ENCODE data around the gene VSIG10. TPM values are rescaled to one million over a fixed set of nuclear protein-coding genes. Genes with fewer than 3 reads are reported as not detected.

VSIG10 gene
- total RNA-seq, 1 donor from 2014 or later: 45.1 TPM

DNA sequence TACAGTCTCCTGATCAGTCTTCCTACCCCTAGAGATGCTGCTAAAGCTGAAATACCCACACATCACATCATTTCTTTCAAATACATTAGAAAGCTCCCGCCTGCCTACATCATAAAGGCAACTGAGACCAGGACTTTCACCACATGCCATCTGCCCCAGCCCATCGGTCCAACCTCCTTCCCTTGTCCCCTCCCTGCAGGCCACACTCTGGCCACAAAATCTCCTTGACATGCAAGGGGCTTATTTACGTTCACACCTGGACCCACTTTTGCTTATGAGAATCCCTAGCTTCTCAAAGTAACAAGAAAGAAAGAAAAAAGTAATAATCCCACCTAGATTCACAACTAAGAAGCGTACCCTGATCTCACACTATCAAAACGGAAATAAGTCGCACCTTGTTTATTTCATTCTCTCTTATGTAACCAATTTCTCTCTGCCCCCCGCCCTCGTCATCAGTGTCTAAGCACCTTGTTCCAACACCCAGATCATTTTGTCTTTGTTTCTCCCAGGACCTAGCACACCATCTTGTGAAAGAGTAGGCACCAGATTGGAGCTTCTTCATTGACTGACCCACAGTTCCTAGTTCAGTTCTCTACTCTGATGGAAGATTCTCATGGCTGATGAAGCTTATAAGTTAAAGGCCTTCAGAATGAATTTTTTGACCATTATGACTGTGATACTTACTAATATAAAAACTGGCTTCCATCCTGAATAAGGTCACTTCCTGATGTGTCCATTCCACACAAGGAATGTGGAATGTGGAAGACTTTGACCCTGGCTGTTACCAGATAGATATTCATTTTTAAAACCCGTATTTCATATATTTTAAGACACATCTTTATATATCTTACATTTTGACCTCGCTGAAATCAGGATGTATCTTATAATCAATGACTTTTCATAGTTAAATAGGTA, 50.5 kb downstream of the VSIG10 start:
- TF ChIP-seq, protein P1, sequence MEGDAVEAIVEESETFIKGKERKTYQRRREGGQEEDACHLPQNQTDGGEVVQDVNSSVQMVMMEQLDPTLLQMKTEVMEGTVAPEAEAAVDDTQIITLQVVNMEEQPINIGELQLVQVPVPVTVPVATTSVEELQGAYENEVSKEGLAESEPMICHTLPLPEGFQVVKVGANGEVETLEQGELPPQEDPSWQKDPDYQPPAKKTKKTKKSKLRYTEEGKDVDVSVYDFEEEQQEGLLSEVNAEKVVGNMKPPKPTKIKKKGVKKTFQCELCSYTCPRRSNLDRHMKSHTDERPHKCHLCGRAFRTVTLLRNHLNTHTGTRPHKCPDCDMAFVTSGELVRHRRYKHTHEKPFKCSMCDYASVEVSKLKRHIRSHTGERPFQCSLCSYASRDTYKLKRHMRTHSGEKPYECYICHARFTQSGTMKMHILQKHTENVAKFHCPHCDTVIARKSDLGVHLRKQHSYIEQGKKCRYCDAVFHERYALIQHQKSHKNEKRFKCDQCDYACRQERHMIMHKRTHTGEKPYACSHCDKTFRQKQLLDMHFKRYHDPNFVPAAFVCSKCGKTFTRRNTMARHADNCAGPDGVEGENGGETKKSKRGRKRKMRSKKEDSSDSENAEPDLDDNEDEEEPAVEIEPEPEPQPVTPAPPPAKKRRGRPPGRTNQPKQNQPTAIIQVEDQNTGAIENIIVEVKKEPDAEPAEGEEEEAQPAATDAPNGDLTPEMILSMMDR (conservative IDR thresholded peaks at IDR 0.05): no peak
- H3K27me3 Mint-ChIP-seq: no peaks in the 10 kb centered on the region
- peak overlapping the region; percentile 21 for H3K27ac Mint-ChIP-seq
- H3K36me3 Mint-ChIP-seq: peaks cover 24% of the 10 kb centered on the region
- no peak overlapping the region for H3K4me3 Mint-ChIP-seq
- peaks cover 5% of the 10 kb centered on the region for H3K9me3 Mint-ChIP-seq
- no peak for DNase-seq (ENCODE audit: extremely low spot score, unreplicated experiment)
- H3K4me1 Mint-ChIP-seq (ENCODE audit: unreplicated experiment): peaks cover 14% of the 10 kb centered on the region

- no peak for DNase-seq (ENCODE audit: extremely low spot score, unreplicated experiment)
- TF ChIP-seq, protein P1 (conservative IDR thresholded peaks at IDR 0.05): no peak
- peaks cover 5% of the 10 kb centered on the region for H3K9me3 Mint-ChIP-seq
- peaks cover 24% of the 10 kb centered on the region for H3K36me3 Mint-ChIP-seq
- peaks cover 14% of the 10 kb centered on the region for H3K4me1 Mint-ChIP-seq (ENCODE audit: unreplicated experiment)
- H3K27me3 Mint-ChIP-seq: no peaks in the 10 kb centered on the region
- peak overlapping the region; percentile 21 for H3K27ac Mint-ChIP-seq
- no peak overlapping the region for H3K4me3 Mint-ChIP-seq
Measured at GRCh38 chr12:118052324-118053070, 51.3 kb downstream of the VSIG10 start.

DNA sequence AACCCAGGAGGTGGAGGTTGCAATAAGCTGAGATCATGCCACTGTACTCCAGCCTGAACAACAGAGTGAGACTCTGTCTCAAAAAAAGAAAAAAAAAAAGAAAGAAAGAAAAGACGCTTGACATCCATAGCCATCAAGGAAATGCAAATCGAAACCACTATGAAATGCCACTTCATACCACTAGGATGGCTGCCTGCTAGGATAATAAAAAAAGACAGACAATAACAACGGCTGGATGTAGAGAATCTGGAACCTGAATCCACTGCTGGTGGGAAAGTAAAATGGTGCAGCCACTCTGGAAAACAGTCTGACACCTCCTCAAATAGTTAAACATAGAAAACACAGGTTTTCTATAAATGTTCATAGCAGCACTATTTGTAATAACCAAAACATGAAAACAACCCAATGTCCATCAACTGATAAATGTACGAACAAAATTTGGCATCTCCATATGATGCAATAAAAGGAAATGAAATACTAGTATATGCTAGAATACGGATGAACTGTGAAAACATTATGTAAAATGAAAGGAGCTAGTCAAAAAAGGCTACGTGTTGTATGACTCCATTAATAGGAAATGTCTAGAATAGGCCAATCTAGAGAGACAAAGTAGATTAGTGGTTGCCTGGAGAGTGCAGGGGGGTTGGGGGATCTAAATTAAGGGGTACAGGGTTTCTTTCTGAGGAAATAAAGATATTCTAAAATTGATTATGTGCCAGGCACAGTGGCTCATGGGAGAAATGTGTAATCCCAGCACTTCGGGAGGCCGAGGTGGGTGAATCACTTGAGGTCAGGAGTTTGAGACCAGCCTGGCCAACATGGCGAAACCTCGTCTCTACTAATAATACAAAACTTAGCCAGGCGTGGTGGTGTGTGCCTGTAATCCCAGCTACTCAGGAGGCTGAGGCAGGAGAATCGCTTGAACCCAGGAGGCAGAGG, 52.6 kb downstream of the VSIG10 start:
- Mint-ChIP-seq H3K36me3 (peaks cover 28% of the 10 kb centered on the region), H3K4me1 (ENCODE audit: unreplicated experiment) (peaks cover 13% of the 10 kb centered on the region), H3K27ac (peak overlapping the region; percentile 22), H3K9me3 (peaks cover 4% of the 10 kb centered on the region), H3K4me3 (no peak overlapping the region), H3K27me3 (no peaks in the 10 kb centered on the region)
- DNase-seq (ENCODE audit: extremely low spot score, unreplicated experiment): no peak
- TF ChIP-seq, protein P1 (conservative IDR thresholded peaks at IDR 0.05): peak; percentile 53

- no peak for DNase-seq (ENCODE audit: extremely low spot score, unreplicated experiment)
- H3K9me3 Mint-ChIP-seq: no peaks in the 10 kb centered on the region
- no peaks in the 10 kb centered on the region for H3K27me3 Mint-ChIP-seq
- no peak overlapping the region for H3K27ac Mint-ChIP-seq
- H3K4me3 Mint-ChIP-seq: no peak overlapping the region
- H3K4me1 Mint-ChIP-seq (ENCODE audit: unreplicated experiment): no peaks in the 10 kb centered on the region
- TF ChIP-seq, protein P1 (conservative IDR thresholded peaks at IDR 0.05): no peak
- H3K36me3 Mint-ChIP-seq: peaks cover 45% of the 10 kb centered on the region
Measured at GRCh38 chr12:118046430-118046829, 57.4 kb downstream of the VSIG10 start.

DNA sequence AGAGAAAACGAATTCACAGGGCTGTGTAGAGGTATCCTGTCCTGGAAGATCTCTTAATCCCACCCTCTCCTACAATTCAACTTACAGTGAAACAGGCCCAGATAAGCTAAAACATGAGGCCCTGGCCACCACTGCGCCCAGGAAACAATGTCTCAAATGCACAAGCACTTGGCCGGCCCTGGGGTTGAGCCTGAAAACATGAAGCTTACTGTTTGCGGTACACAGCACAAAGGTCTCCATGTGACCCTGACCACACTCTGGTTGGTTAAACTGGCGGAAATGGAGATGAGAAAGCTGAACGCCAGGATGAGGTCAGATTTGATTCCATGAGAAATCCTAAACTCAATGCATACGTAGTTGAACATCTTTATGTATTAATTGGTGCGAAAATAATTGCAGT, 59.2 kb downstream of the VSIG10 start:
- Mint-ChIP-seq H3K27ac (no peak overlapping the region), H3K27me3 (no peaks in the 10 kb centered on the region), H3K9me3 (no peaks in the 10 kb centered on the region), H3K4me1 (ENCODE audit: unreplicated experiment) (no peaks in the 10 kb centered on the region), H3K36me3 (peaks cover 41% of the 10 kb centered on the region), H3K4me3 (no peak overlapping the region)
- no peak for DNase-seq (ENCODE audit: extremely low spot score, unreplicated experiment)
- TF ChIP-seq, protein P1 (conservative IDR thresholded peaks at IDR 0.05): no peak
